Bronchial epithelial cell (primary cell): ENCODE data around the gene PRDM1. TPM values are rescaled to one million over a fixed set of nuclear protein-coding genes. Genes with fewer than 3 reads are reported as not detected.

Experiments used
- DNase-seq: peaks from one replicate; pipeline ENCODE4 v3.0.0-alpha.2; 2010; ENCODE audit warnings: low read depth
- FAIRE-seq: peaks from 2 replicates; lab custom pipeline; 2011; peaks lifted over from hg19 to GRCh38; lab: Jason Lieb, UNC
- H3K27me3 ChIP-seq: 2 replicates; pipeline ENCODE4 v1.5.1; 2011; ENCODE audit warnings: low read length; ENCODE audit not compliant: control insufficient read depth, insufficient read depth
- H3K36me3 ChIP-seq: 2 replicates; pipeline ENCODE4 v1.5.1; 2011; ENCODE audit warnings: low read length; ENCODE audit not compliant: control insufficient read depth, insufficient read depth
- H3K4me3 ChIP-seq: 2 replicates; pipeline ENCODE4 v1.5.1; 2011; ENCODE audit warnings: mild to moderate bottlenecking, low read depth, low read length, control low read depth
- CTCF ChIP-seq: IDR thresholded peaks from 2 replicates; pipeline ENCODE4 v1.5.1; 2011; ENCODE audit warnings: mild to moderate bottlenecking, moderate library complexity, low read length, control low read depth, inconsistent platforms; ENCODE audit not compliant: insufficient read depth, severe bottlenecking
- total RNA-seq: library from RNA; depleted of rRNA; stranded (reverse); fragments of >200 nt; gene quantifications from 2 replicates; pipeline ENCODE4 v1.2.1, GENCODE V29; 2014

PRDM1 gene
- total RNA-seq, 1 donor from 2014 or later: 5.3 TPM

- TF ChIP-seq CTCF: no peak
Measured at GRCh38 chr6:106098383-106099234, 12.5 kb downstream of the PRDM1 start.

GRCh38 chr6:106099235-106099537 lies 13.1 kb downstream of the PRDM1 start:
- DNase-seq (no peak), FAIRE-seq (no peak)
- Histone ChIP-seq H3K27me3 (no peaks in the 10 kb centered on the region), H3K36me3 (peaks cover 4% of the 10 kb centered on the region), H3K4me3 (peak overlapping the region; percentile 43)
- TF ChIP-seq CTCF: no peak

More at GRCh38 chr6:106098383-106099234, 12.5 kb downstream of the PRDM1 start:
- peak overlapping the region; percentile 43 for H3K4me3 ChIP-seq
- H3K36me3 ChIP-seq: peaks cover 4% of the 10 kb centered on the region
- DNase-seq (peak; percentile 97), FAIRE-seq (peak; percentile 99)
- H3K27me3 ChIP-seq: no peaks in the 10 kb centered on the region

- TF ChIP-seq CTCF: no peak
- H3K27me3 ChIP-seq: no peaks in the 10 kb centered on the region
- no peak overlapping the region for H3K4me3 ChIP-seq
- no peak for FAIRE-seq
- peaks cover 10% of the 10 kb centered on the region for H3K36me3 ChIP-seq
- DNase-seq: no peak
Measured at GRCh38 chr6:106100755-106101154, 14.6 kb downstream of the PRDM1 start.

GRCh38 chr6:106101466-106101865 lies 15.3 kb downstream of the PRDM1 start:
- Histone ChIP-seq H3K36me3 (peaks cover 11% of the 10 kb centered on the region), H3K27me3 (no peaks in the 10 kb centered on the region), H3K4me3 (no peak overlapping the region)
- FAIRE-seq (no peak), DNase-seq (peak; percentile 89)
- no peak for TF ChIP-seq CTCF

- no peak overlapping the region for H3K4me3 ChIP-seq
- TF ChIP-seq CTCF: no peak
- H3K27me3 ChIP-seq: no peaks in the 10 kb centered on the region
- DNase-seq (no peak), FAIRE-seq (no peak)
- H3K36me3 ChIP-seq: peaks cover 15% of the 10 kb centered on the region
Measured at GRCh38 chr6:106102034-106102433, 15.9 kb downstream of the PRDM1 start.
